ENCODE measurements around the gene TNFSF12. TPM values are rescaled to one million over a fixed set of nuclear protein-coding genes. Genes with fewer than 3 reads are reported as not detected.

TNFSF12 gene
- total and polyA plus RNA-seq, 9 of the 15 experiments (the other 6 are each of a cell fraction or from before 2014, with no cell fraction given) = 0.03 to 0.95 (median 0.19) TPM; not detected in 3

GRCh38 chr17:7582396-7583252 lies 33.8 kb downstream of the TNFSF12 start (continued):
- TF ChIP-seq UBTF (IDR thresholded peaks at IDR 0.05; ENCODE audit: borderline replicate concordance in 1 of 2, low read depth in 2 of 2, low read length in 2 of 2) (no peak), ZHX1 (conservative IDR thresholded peaks at IDR 0.05; ENCODE audit: low read length) (no peak), DPF2 (IDR thresholded peaks at IDR 0.05) (no peak), RREB1 (CRISPR knock-in tag; IDR thresholded peaks at IDR 0.05) (no peak), SETDB1 (IDR thresholded peaks at IDR 0.05; ENCODE audit: low read length) (no peak), ZNF146 (CRISPR knock-in tag; IDR thresholded peaks at IDR 0.05; ENCODE audit: unreplicated experiment) (no peak), GTF2B (IDR thresholded peaks at IDR 0.05; ENCODE audit: extremely low read depth, insufficient read length) (no peak), POLR3A (IDR thresholded peaks at IDR 0.05; ENCODE audit: borderline replicate concordance, extremely low read depth, insufficient read depth, insufficient read length) (no peak), FOXK1 (CRISPR knock-in tag; IDR thresholded peaks at IDR 0.05; ENCODE audit: borderline replicate concordance) (no peak), NCOA2 (IDR thresholded peaks at IDR 0.05; ENCODE audit: partially characterized antibody in 2 of 2) (no peak), CHCHD3 (CRISPR knock-in tag; IDR thresholded peaks at IDR 0.05) (no peak), SMARCE1 (IDR thresholded peaks at IDR 0.05) (no peak), ZNF395 (CRISPR knock-in tag; IDR thresholded peaks at IDR 0.05) (no peak)
